HCT116 (cell line): ENCODE results near the gene SLC18B1. TPM values are rescaled to one million over a fixed set of nuclear protein-coding genes. Genes with fewer than 3 reads are reported as not detected.

Experiments
- ATAC-seq: fragments of 200-7000 bp; cut with Tn5 transposase; 2 replicates; pipeline ENCODE4 v1.9.1; 2020; ENCODE audit warnings: mild to moderate bottlenecking, moderate library complexity
- BruUV-seq: library from RNA; stranded (reverse); fragments of 400-500 nt; replicated peaks from 2 replicates; lab custom pipeline; 2021; lab: Mats Ljungman, UMichigan
- CTCF ChIA-PET: fragments of 300-600 bp; sonication (Branson Sonifier 250); formaldehyde crosslinking; loops from one replicate; lab custom pipeline; 2021; ENCODE audit warnings: antibody characterized with exemption; lab: Charles Lee
- POLR2A ChIA-PET: fragments of 300-600, 350-600 bp; sonication (Branson Sonifier 250); formaldehyde crosslinking; loops from one replicate; lab custom pipeline; 2021; ENCODE audit warnings: antibody characterized with exemption; lab: Charles Lee
- RAD21 ChIA-PET, 2 experiments: fragments of 300-600 bp; sonication (Branson Sonifier 250); formaldehyde crosslinking; loops; one replicate each; lab custom pipeline; 2023; ENCODE audit warnings: low total read pairs in 2 of 2; ENCODE audit not compliant: uncharacterized antibody in 2 of 2, unreplicated experiment in 2 of 2, low non-redundant PET in 1 of 2; lab: Charles Lee
- DNase-seq: peaks from one replicate; pipeline ENCODE4 v3.0.0-alpha.2; 2010; ENCODE audit warnings: low read depth, low spot score
- H2AFZ ChIP-seq: fragments of 200-600 bp; shearing (Covaris generic), sonication (generic); 2 replicates; pipeline ENCODE4 v1.6.1; 2017; ENCODE audit warnings: low read depth, mixed run types, mixed read lengths, antibody characterized with exemption, low read length; ENCODE audit not compliant: poor library complexity, severe bottlenecking
- H3K27ac ChIP-seq: 2 replicates; pipeline ENCODE4 v1.5.1; 2012; ENCODE audit warnings: low read depth, low read length
- H3K27me3 ChIP-seq: fragments of 200-600 bp; sonication (generic); 2 replicates; pipeline ENCODE4 v1.6.1; 2016; ENCODE audit warnings: mixed run types, low read length, mixed read lengths; ENCODE audit not compliant: insufficient read depth
- H3K36me3 ChIP-seq, 2 experiments: fragments of 200-500 bp in 1 of 2; fragments of 200-600 bp in 1 of 2; sonication (Bioruptor generic) in 1 of 2; sonication (generic) in 1 of 2; 2 replicates each; pipeline versions ENCODE4 v1.5.1 to v1.6.1; 2014 to 2016; ENCODE audit warnings: low read length in 2 of 2, inconsistent platforms in 1 of 2, mixed read lengths in 1 of 2, mixed run types in 1 of 2; ENCODE audit not compliant: insufficient read depth in 2 of 2, control insufficient read depth in 1 of 2
- H3K4me1 ChIP-seq, 2 experiments: fragments of 200-600 bp in 1 of 2; sonication (generic) in 1 of 2; 2 replicates each; pipeline versions ENCODE4 v1.5.1 to v1.6.1; 2012 to 2017; ENCODE audit warnings: low read length in 2 of 2, inconsistent platforms in 1 of 2, mild to moderate bottlenecking in 1 of 2, mixed read lengths in 1 of 2, mixed run types in 1 of 2, moderate library complexity in 1 of 2; ENCODE audit not compliant: insufficient read depth in 2 of 2, control insufficient read depth in 1 of 2
- H3K4me2 ChIP-seq: fragments of 200-600 bp; sonication (generic); 2 replicates; pipeline ENCODE4 v1.6.1; 2017; ENCODE audit warnings: mixed run types, low read length, mixed read lengths
- H3K4me3 ChIP-seq, 2 experiments: fragments of 200-600 bp in 1 of 2; sonication (generic) in 1 of 2; replicated peaks in 1 of 2; 2 replicates each; pipeline ENCODE4 v1.5.1; 2011 to 2016; ENCODE audit warnings: low read length in 2 of 2, control low read depth in 1 of 2, low read depth in 1 of 2, mild to moderate bottlenecking in 1 of 2, mixed read lengths in 1 of 2, mixed run types in 1 of 2
- H3K79me2 ChIP-seq: fragments of 200-600 bp; sonication (generic); 2 replicates; pipeline ENCODE4 v1.6.1; 2017; ENCODE audit warnings: mild to moderate bottlenecking, mixed run types, low read length, moderate library complexity, mixed read lengths; ENCODE audit not compliant: insufficient read depth
- H3K9ac ChIP-seq: fragments of 200-600 bp; sonication (generic); 2 replicates; pipeline ENCODE4 v1.6.1; 2016; ENCODE audit warnings: low read length, mixed read lengths
- H3K9me2 ChIP-seq: fragments of 200-600 bp; sonication (generic), shearing (Covaris generic); 2 replicates; pipeline ENCODE4 v1.6.1; 2017; ENCODE audit warnings: mixed run types, mild to moderate bottlenecking, moderate library complexity; ENCODE audit not compliant: insufficient read depth
- H3K9me3 ChIP-seq, 2 experiments: fragments of 200-500 bp in 1 of 2; fragments of 200-600 bp in 1 of 2; sonication (Bioruptor generic) in 1 of 2; sonication (generic) in 1 of 2; 2 replicates each; pipeline ENCODE4 v1.6.1; 2014 to 2017; ENCODE audit warnings: low read length in 2 of 2, mixed read lengths in 2 of 2, inconsistent platforms in 1 of 2, low read depth in 1 of 2, mild to moderate bottlenecking in 1 of 2, mixed run types in 1 of 2, moderate library complexity in 1 of 2; ENCODE audit not compliant: control insufficient read depth in 1 of 2, insufficient read depth in 1 of 2
- H4K20me1 ChIP-seq: fragments of 200-600 bp; sonication (generic), shearing (Covaris generic); 2 replicates; pipeline ENCODE4 v1.6.1; 2017; ENCODE audit warnings: mixed run types, mild to moderate bottlenecking, moderate library complexity; ENCODE audit not compliant: insufficient read depth
- CBX3 ChIP-seq: IDR thresholded peaks from 2 replicates; pipeline ENCODE4 v1.6.1; 2012; ENCODE audit warnings: low read depth
- EGR1 ChIP-seq: IDR thresholded peaks from 2 replicates; pipeline ENCODE4 v1.6.1; 2012; ENCODE audit warnings: low read depth
- ELF1 ChIP-seq: IDR thresholded peaks from 2 replicates; pipeline ENCODE4 v1.6.1; 2012; ENCODE audit warnings: low read depth, borderline replicate concordance
- EZH2 ChIP-seq: fragments of 200-600 bp; sonication (generic); IDR thresholded peaks from 2 replicates; pipeline ENCODE4 v1.6.1; 2017; ENCODE audit warnings: antibody characterized with exemption, mixed run types
- EZH2phosphoT487 ChIP-seq: fragments of 200-600 bp; IDR thresholded peaks from 2 replicates; pipeline ENCODE4 v1.6.1; 2018; ENCODE audit warnings: antibody characterized with exemption, borderline replicate concordance
- FOSL1 ChIP-seq: IDR thresholded peaks from 2 replicates; pipeline ENCODE4 v1.6.1; 2012; ENCODE audit warnings: low read depth
- JUND ChIP-seq: IDR thresholded peaks from 2 replicates; pipeline ENCODE4 v1.6.1; 2012
- POLR2A ChIP-seq: IDR thresholded peaks from 2 replicates; pipeline ENCODE4 v1.7.0; 2011; ENCODE audit warnings: borderline replicate concordance; ENCODE audit not compliant: insufficient read depth, insufficient read length; ENCODE audit errors: extremely low read depth
- POLR2AphosphoS5 ChIP-seq: IDR thresholded peaks from 2 replicates; pipeline ENCODE4 v1.6.1; 2011; ENCODE audit warnings: mild to moderate bottlenecking, low read depth, low read length, moderate library complexity
- RAD21 ChIP-seq: IDR thresholded peaks from 2 replicates; pipeline ENCODE4 v1.6.1; 2012; ENCODE audit warnings: low read depth, mild to moderate bottlenecking
- SP1 ChIP-seq: IDR thresholded peaks from 2 replicates; pipeline ENCODE4 v1.6.1; 2012; ENCODE audit warnings: low read depth
- SRF ChIP-seq: IDR thresholded peaks from 2 replicates; pipeline ENCODE4 v1.6.1; 2012; ENCODE audit warnings: low read depth
- TCF7L2 ChIP-seq: IDR thresholded peaks from 2 replicates; pipeline ENCODE4 v1.7.0; 2011; ENCODE audit warnings: borderline replicate concordance, inconsistent platforms; ENCODE audit not compliant: insufficient read depth, insufficient read length; ENCODE audit errors: extremely low read depth
- YY1 ChIP-seq: IDR thresholded peaks from 2 replicates; pipeline ENCODE4 v1.6.1; 2011; ENCODE audit warnings: low read length, low read depth, moderate library complexity, mild to moderate bottlenecking; ENCODE audit not compliant: insufficient replicate concordance; ENCODE audit errors: extremely low read depth
- ZFX ChIP-seq: fragments of 450-650 bp; IDR thresholded peaks from 2 replicates; pipeline ENCODE4 v1.6.1; 2017
- intact Hi-C: fragments of 100-400 bp; cut with micrococcal nuclease; formaldehyde crosslinking; loops from 2 replicates; pipeline ENCODE4 v1.10.0; 2022
- total RNA-seq: library from RNA; stranded (reverse); gene quantifications from one replicate; pipeline ENCODE4 v1.2.1, GENCODE V29; 2021; ENCODE audit not compliant: unreplicated experiment
- TF ChIP-seq, protein P1 (sequence below): IDR thresholded peaks from 2 replicates; pipeline ENCODE4 v1.6.1; 2012
- TF ChIP-seq, protein P2 (sequence below), 3 experiments: fragments of 200-600 bp in 1 of 3; sonication (generic) in 1 of 3; IDR thresholded peaks in 2 of 3; conservative IDR thresholded peaks in 1 of 3; 2 replicates each; pipeline ENCODE4 v1.5.1; 2012 to 2017; ENCODE audit warnings: low read depth in 2 of 3, low read length in 2 of 3, antibody characterized with exemption in 1 of 3, borderline replicate concordance in 1 of 3, control low read depth in 1 of 3, mild to moderate bottlenecking in 1 of 3, mixed read lengths in 1 of 3, mixed run types in 1 of 3, moderate library complexity in 1 of 3; ENCODE audit not compliant: insufficient read depth in 1 of 3
- TF ChIP-seq, protein P3 (sequence below): IDR thresholded peaks from 2 replicates; pipeline ENCODE4 v1.6.1; 2012

SLC18B1 gene
- total RNA-seq, 1 experiment from 2014 or later: 18.1 TPM

DNA sequence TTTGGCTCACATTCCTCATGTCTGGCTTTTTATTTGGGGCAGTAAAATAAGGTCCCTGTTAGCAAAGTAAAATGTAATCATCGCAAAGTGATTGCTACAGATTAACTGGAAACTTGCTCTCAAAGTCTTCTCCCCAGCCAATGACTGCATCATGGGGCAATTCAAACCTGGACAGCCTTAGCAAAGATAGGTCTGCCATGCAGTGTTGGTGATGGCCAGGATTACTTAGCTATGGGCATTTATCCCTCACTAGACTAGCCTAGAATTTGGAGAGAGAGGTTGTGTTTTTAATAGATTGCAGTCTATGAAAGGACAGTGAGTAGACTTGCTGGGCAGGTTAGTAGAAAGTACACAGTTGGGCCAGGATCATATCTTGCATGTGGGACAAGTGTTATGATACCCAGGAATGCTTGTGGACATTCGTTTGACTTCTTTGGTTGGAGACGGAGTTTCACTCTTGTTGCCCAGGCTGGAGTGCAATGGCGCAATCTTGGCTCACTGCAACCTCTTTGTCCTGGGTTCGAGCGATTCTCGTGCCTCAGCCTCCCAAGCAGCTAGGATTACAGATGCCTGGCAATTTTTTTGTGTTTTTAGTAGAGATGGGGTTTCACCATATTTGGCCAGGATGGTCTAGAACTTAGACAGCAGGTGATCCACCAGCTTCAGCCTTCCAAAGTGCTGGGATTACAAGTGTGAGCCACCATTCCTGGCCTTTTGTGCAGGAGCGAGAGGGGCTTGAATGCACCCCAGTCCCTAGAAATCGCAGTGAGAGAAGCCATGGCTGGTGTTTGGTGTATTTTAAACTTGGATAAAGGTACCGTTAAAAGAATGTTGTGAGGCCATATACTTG is 19.3 kb upstream of the SLC18B1 start:
- peaks cover 39% of the 10 kb centered on the region for H4K20me1 ChIP-seq
- CTCF ChIA-PET: no interaction called here

DNA sequence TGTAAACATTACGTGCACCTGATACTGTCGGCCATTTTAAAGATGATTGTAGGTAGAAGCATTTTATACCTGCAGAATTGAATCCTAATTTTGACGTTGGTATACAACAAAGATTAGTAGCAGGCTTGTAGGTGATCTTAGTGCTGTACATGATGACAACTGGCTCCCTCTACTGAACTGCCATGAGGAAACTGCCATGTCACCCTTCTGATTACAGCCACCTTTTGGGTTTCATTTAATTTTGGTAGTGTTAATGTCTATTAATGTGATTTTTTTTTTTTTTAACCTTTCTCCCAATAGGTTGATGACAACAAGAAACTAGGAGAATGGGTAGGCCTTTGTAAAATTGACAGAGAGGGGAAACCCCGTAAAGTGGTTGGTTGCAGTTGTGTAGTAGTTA is 18.2 kb upstream of the SLC18B1 start:
- intact Hi-C loops: loop anchor here (1.0 kb wide), 1 partner anchor 147 kb away; no protein-coding TSS in a partner anchor
- Histone ChIP-seq H4K20me1 (peaks cover 39% of the 10 kb centered on the region), H3K27ac (peak overlapping the region; percentile 93; the same call in 1 of the 2 replicates), H3K9ac (0 out of 2 replicates have a peak overlapping the region, but pooled peaks have one; percentile 88), H3K79me2 (peaks cover 34% of the 10 kb centered on the region), H3K9me2 (no peaks in the 10 kb centered on the region), H3K4me1 (peaks cover 8 to 71% of the 10 kb centered on the region in 2 experiments), H2AFZ (no peak overlapping the region), H3K27me3 (no peaks in the 10 kb centered on the region), H3K4me3 (peak overlapping the region; percentile 94 to 95), H3K9me3 (no peaks in the 10 kb centered on the region), H3K4me2 (peak overlapping the region; percentile 79), H3K36me3 (peaks cover 27 to 36% of the 10 kb centered on the region in 2 experiments)
- no TSS peak for BruUV-seq
- no peak for ATAC-seq
- RAD21 ChIA-PET: no interaction called here
- no peak for DNase-seq
- POLR2A ChIA-PET: interaction anchor here (1.3 to 2.7 kb wide), 2 partner anchors 17 to 146 kb away, joined by 3 to 9 read pairs; no protein-coding TSS in a partner anchor
- CTCF ChIA-PET: no interaction called here
- no peak for TF ChIP-seq ZFX
- TF ChIP-seq FOSL1: no peak
- TF ChIP-seq TCF7L2: no peak
- no peak for TF ChIP-seq YY1
- no peak for TF ChIP-seq EGR1
- TF ChIP-seq SRF: no peak
- TF ChIP-seq CBX3: no peak
- no peak for TF ChIP-seq JUND
- no peak for TF ChIP-seq RAD21
- no peak for TF ChIP-seq ELF1
- TF ChIP-seq SP1: no peak
- no peak for TF ChIP-seq EZH2phosphoT487
- TF ChIP-seq POLR2A: no peak
- TF ChIP-seq, protein P1, sequence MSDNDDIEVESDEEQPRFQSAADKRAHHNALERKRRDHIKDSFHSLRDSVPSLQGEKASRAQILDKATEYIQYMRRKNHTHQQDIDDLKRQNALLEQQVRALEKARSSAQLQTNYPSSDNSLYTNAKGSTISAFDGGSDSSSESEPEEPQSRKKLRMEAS: no peak
- TF ChIP-seq, protein P2, sequence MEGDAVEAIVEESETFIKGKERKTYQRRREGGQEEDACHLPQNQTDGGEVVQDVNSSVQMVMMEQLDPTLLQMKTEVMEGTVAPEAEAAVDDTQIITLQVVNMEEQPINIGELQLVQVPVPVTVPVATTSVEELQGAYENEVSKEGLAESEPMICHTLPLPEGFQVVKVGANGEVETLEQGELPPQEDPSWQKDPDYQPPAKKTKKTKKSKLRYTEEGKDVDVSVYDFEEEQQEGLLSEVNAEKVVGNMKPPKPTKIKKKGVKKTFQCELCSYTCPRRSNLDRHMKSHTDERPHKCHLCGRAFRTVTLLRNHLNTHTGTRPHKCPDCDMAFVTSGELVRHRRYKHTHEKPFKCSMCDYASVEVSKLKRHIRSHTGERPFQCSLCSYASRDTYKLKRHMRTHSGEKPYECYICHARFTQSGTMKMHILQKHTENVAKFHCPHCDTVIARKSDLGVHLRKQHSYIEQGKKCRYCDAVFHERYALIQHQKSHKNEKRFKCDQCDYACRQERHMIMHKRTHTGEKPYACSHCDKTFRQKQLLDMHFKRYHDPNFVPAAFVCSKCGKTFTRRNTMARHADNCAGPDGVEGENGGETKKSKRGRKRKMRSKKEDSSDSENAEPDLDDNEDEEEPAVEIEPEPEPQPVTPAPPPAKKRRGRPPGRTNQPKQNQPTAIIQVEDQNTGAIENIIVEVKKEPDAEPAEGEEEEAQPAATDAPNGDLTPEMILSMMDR (IDR thresholded peaks at IDR 0.05 in 2 of 3, conservative IDR thresholded peaks at IDR 0.05 in 1 of 3; ENCODE audit: borderline replicate concordance in 1 of 3, insufficient read depth in 1 of 3, low read depth in 2 of 3, low read length in 2 of 3): no peak
- no peak; the same call in 1 of the 2 replicates for TF ChIP-seq POLR2AphosphoS5
- TF ChIP-seq, protein P3, sequence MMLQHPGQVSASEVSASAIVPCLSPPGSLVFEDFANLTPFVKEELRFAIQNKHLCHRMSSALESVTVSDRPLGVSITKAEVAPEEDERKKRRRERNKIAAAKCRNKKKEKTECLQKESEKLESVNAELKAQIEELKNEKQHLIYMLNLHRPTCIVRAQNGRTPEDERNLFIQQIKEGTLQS: no peak

More for the DNA sequence above, 19.3 kb upstream of the SLC18B1 start:
- Histone ChIP-seq H3K9ac (peak overlapping the region; percentile 9; the same call in 1 of the 2 replicates), H3K27ac (peak overlapping the region; percentile 44; the same call in 1 of the 2 replicates), H3K9me2 (no peaks in the 10 kb centered on the region), H3K79me2 (peaks cover 34% of the 10 kb centered on the region), H3K27me3 (no peaks in the 10 kb centered on the region), H3K4me3 (no peak overlapping the region), H3K4me2 (peak overlapping the region; percentile 79; the same call in 1 of the 2 replicates), H2AFZ (no peak overlapping the region), H3K9me3 (no peaks in the 10 kb centered on the region), H3K36me3 (peaks cover 27 to 36% of the 10 kb centered on the region in 2 experiments), H3K4me1 (peaks cover 0 to 60% of the 10 kb centered on the region in 2 experiments; a peak in 3 of 4 replicates)
- BruUV-seq: no TSS peak
- DNase-seq (no peak), ATAC-seq (no peak)
- ChIA-PET RAD21 (no interaction called here), POLR2A (interaction anchor here (1.3 kb wide), 1 partner anchor 19 kb away, joined by 3 read pairs; no protein-coding TSS in a partner anchor)
- no peak for TF ChIP-seq EZH2phosphoT487
- TF ChIP-seq EZH2: no peak
- peak; percentile 42 for TF ChIP-seq POLR2AphosphoS5
- no peak for TF ChIP-seq YY1
- intact Hi-C loops: no loop called here
